ENCODE data around the gene KCP.

GRCh38 chr7:128899392-128899791 is 11.1 kb downstream of the KCP start:
- TF ChIP-seq, protein P1, sequence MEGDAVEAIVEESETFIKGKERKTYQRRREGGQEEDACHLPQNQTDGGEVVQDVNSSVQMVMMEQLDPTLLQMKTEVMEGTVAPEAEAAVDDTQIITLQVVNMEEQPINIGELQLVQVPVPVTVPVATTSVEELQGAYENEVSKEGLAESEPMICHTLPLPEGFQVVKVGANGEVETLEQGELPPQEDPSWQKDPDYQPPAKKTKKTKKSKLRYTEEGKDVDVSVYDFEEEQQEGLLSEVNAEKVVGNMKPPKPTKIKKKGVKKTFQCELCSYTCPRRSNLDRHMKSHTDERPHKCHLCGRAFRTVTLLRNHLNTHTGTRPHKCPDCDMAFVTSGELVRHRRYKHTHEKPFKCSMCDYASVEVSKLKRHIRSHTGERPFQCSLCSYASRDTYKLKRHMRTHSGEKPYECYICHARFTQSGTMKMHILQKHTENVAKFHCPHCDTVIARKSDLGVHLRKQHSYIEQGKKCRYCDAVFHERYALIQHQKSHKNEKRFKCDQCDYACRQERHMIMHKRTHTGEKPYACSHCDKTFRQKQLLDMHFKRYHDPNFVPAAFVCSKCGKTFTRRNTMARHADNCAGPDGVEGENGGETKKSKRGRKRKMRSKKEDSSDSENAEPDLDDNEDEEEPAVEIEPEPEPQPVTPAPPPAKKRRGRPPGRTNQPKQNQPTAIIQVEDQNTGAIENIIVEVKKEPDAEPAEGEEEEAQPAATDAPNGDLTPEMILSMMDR (IDR thresholded peaks at IDR 0.05 in 2 of 3, conservative IDR thresholded peaks at IDR 0.05 in 1 of 3; ENCODE audit: borderline replicate concordance in 1 of 3, insufficient read depth in 1 of 3, low read depth in 2 of 3, low read length in 2 of 3): no peak
- no peak for TF ChIP-seq POLR2A (IDR thresholded peaks at IDR 0.05; ENCODE audit: borderline replicate concordance, extremely low read depth, insufficient read depth, insufficient read length)
- TF ChIP-seq POLR2AphosphoS5 (IDR thresholded peaks at IDR 0.05; ENCODE audit: low read depth, low read length): no peak
- no peak for TF ChIP-seq EZH2 (IDR thresholded peaks at IDR 0.05)
- TF ChIP-seq ZNF274 (IDR thresholded peaks at IDR 0.05; ENCODE audit: low read depth, low read length): no peak
- no peak for TF ChIP-seq EZH2phosphoT487 (IDR thresholded peaks at IDR 0.05; ENCODE audit: borderline replicate concordance)
- TF ChIP-seq SRF (IDR thresholded peaks at IDR 0.05; ENCODE audit: low read depth): no peak
- no peak for TF ChIP-seq ZFX (IDR thresholded peaks at IDR 0.05)
- no peak for TF ChIP-seq REST (IDR thresholded peaks at IDR 0.05; ENCODE audit: low read depth)
- no peak for TF ChIP-seq MAX (IDR thresholded peaks at IDR 0.05)

Measured in HCT116 (cell line).